Measurements from ENCODE around the gene TAS2R16.

The TAS2R16 gene, protein sequence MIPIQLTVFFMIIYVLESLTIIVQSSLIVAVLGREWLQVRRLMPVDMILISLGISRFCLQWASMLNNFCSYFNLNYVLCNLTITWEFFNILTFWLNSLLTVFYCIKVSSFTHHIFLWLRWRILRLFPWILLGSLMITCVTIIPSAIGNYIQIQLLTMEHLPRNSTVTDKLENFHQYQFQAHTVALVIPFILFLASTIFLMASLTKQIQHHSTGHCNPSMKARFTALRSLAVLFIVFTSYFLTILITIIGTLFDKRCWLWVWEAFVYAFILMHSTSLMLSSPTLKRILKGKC
- total RNA-seq: 0 reads per million in 3 donors

DNA sequence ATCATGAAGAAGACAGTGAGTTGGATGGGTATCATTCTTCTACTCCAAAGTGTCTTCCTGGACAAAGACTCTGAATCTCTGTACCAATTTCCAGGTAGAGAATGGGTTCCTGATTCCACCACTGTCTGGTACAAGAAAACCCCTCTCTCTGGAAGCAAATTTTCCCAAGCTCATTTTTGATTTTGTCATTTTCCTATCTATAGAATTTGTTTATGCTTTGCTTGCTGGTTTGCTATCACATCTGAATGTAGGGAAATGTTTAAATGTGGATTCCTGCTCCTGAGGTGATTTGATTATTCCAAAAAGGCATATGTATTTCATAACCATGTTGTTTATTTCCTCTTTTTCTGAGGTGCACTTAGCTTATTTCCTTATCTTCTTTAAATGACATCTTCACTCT lies at the start of gene TAS2R16:
TSS of gene TAS2R16 (minus strand) at position 101 of the 400 bp plus-strand sequence. CDS start at position 35, 66 bp downstream.
- DNase-seq: no peak
- Histone ChIP-seq H3K27ac (ENCODE audit: insufficient read depth, low read length, poor library complexity, severe bottlenecking) (no peak within 1 kb of the TSS), H3K36me3 (ENCODE audit: control insufficient read depth, insufficient read depth, low read length) (no peaks in the 10 kb centered on the region), H3K4me1 (ENCODE audit: control insufficient read depth, insufficient read depth, low read length, poor library complexity, severe bottlenecking) (no peaks in the 10 kb centered on the region), H3K4me3 (ENCODE audit: insufficient read depth, low read depth, low read length, poor library complexity, severe bottlenecking) (no peak within 1 kb of the TSS), H3K27me3 (replicated peaks; ENCODE audit: control insufficient read depth, insufficient read depth, low read length, poor library complexity, severe bottlenecking) (no peaks in the 10 kb centered on the region), H3K9me3 (ENCODE audit: control insufficient read depth, low read length) (no peaks in the 10 kb centered on the region)

DNA sequence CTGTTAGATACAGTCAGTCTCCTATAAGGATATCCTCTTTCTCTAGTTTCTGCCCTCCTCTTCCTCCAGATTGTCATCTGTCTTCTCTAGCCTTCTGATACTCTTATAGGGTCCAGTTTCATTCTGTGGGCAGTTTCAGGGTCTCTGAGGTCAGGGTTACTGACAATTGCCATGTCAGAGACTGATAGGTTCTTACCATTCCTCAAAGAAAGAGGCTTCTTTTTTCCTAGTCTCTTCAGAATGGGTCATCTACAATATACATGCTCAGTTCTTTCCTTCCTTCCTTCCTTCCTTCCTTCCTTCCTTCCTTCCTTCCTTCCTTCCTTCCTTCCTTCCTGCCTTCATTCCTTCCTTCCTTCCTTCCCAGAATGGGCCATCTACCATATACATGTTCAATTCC lies 48.1 kb upstream of the TAS2R16 start:
- H3K36me3 ChIP-seq (ENCODE audit: control insufficient read depth, insufficient read depth, low read length): no peaks in the 10 kb centered on the region
- no peaks in the 10 kb centered on the region for H3K4me1 ChIP-seq (ENCODE audit: control insufficient read depth, insufficient read depth, low read length, poor library complexity, severe bottlenecking)
- no peak overlapping the region for H3K27ac ChIP-seq (ENCODE audit: insufficient read depth, low read length, poor library complexity, severe bottlenecking)
- DNase-seq: no peak
- no peak overlapping the region for H3K4me3 ChIP-seq (ENCODE audit: insufficient read depth, low read depth, low read length, poor library complexity, severe bottlenecking)
- no peaks in the 10 kb centered on the region for H3K27me3 ChIP-seq (replicated peaks; ENCODE audit: control insufficient read depth, insufficient read depth, low read length, poor library complexity, severe bottlenecking)
- no peaks in the 10 kb centered on the region for H3K9me3 ChIP-seq (ENCODE audit: control insufficient read depth, low read length)

DNA sequence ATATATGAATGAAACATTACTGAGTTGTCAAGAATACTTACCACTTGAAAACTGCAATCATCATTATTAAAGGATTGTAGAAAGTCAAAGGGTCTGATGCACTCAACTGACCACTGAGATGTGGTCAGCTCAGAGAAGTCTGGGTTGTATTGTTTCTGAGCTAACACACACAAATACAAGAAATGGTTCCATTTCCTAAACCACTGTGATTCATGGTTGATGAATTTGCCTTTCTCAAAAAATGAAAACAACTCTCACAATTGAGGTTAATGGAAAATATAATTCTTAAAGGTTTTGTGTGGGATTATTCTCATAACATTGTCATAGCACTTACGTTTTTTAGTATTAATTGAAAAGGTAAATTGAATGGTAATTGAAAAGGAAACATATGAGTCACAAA lies 45.6 kb upstream of the TAS2R16 start:
- Histone ChIP-seq H3K27ac (ENCODE audit: insufficient read depth, low read length, poor library complexity, severe bottlenecking) (no peak overlapping the region), H3K4me3 (ENCODE audit: insufficient read depth, low read depth, low read length, poor library complexity, severe bottlenecking) (no peak overlapping the region), H3K27me3 (replicated peaks; ENCODE audit: control insufficient read depth, insufficient read depth, low read length, poor library complexity, severe bottlenecking) (no peaks in the 10 kb centered on the region), H3K4me1 (ENCODE audit: control insufficient read depth, insufficient read depth, low read length, poor library complexity, severe bottlenecking) (no peaks in the 10 kb centered on the region), H3K9me3 (ENCODE audit: control insufficient read depth, low read length) (no peaks in the 10 kb centered on the region), H3K36me3 (ENCODE audit: control insufficient read depth, insufficient read depth, low read length) (no peaks in the 10 kb centered on the region)
- DNase-seq: no peak

DNA sequence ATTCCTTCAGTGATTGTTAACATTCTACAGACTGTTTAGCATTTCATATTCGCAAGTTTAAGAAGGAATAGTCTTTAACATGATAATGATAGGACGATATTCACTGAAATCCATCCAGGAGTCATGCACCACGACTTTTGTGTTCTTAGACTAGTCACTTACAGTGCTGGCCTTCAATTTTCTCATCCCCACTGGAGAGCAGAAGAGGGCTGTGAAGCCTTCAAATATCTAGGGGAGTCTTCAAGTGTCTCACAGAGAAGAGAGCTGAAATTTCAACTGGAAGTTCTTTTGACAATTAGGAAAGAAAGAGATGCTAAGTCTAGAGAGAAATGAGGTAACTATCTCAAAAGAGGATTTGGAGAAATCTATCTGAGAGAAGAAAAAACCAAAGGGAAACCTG lies 43.8 kb upstream of the TAS2R16 start:
- no peaks in the 10 kb centered on the region for H3K4me1 ChIP-seq (ENCODE audit: control insufficient read depth, insufficient read depth, low read length, poor library complexity, severe bottlenecking)
- H3K4me3 ChIP-seq (ENCODE audit: insufficient read depth, low read depth, low read length, poor library complexity, severe bottlenecking): no peak overlapping the region
- H3K36me3 ChIP-seq (ENCODE audit: control insufficient read depth, insufficient read depth, low read length): no peaks in the 10 kb centered on the region
- no peak for DNase-seq
- no peaks in the 10 kb centered on the region for H3K27me3 ChIP-seq (replicated peaks; ENCODE audit: control insufficient read depth, insufficient read depth, low read length, poor library complexity, severe bottlenecking)
- H3K9me3 ChIP-seq (ENCODE audit: control insufficient read depth, low read length): no peaks in the 10 kb centered on the region
- no peak overlapping the region for H3K27ac ChIP-seq (ENCODE audit: insufficient read depth, low read length, poor library complexity, severe bottlenecking)

DNA sequence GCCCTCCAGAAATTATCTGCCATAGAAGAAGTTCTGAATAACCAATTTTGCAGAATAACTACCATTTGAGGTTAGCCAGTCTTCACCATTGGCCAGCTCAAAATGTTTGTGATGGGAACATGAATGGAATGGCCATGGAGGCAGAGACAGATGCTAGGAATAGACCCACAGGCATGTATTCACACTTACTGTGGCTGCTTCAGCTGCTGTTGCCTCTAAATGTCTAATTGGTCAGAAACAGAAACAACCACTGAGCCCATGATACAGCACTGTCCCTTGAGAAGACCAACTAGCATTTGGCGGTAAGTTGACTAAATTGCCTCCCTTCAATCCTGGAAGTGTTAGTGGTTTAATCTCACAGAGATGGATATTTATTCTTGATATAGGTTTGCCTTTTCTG lies 38.6 kb upstream of the TAS2R16 start:
- H3K9me3 ChIP-seq (ENCODE audit: control insufficient read depth, low read length): no peaks in the 10 kb centered on the region
- no peak for DNase-seq
- H3K4me1 ChIP-seq (ENCODE audit: control insufficient read depth, insufficient read depth, low read length, poor library complexity, severe bottlenecking): no peaks in the 10 kb centered on the region
- H3K4me3 ChIP-seq (ENCODE audit: insufficient read depth, low read depth, low read length, poor library complexity, severe bottlenecking): no peak overlapping the region
- no peaks in the 10 kb centered on the region for H3K36me3 ChIP-seq (ENCODE audit: control insufficient read depth, insufficient read depth, low read length)
- H3K27me3 ChIP-seq (replicated peaks; ENCODE audit: control insufficient read depth, insufficient read depth, low read length, poor library complexity, severe bottlenecking): no peaks in the 10 kb centered on the region
- H3K27ac ChIP-seq (ENCODE audit: insufficient read depth, low read length, poor library complexity, severe bottlenecking): no peak overlapping the region

DNA sequence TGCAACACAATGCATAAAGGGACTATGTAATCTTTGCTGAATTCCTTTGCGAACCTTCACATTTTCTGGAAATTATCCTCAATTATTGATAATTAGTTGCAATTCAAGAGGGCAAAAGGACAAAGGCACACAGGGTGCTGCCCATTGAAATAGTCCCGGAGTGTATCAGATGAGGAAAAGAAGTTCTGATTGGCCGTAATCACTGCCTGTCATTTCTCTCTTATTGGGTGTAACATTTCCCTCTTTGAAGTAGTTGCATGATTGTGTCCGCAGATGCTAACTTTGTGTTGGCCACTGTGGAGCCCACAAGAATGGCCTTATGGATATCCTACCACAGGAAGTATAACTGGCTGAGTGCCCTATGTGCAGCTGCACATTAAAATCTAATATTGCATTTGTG lies 35.1 kb upstream of the TAS2R16 start:
- H3K4me3 ChIP-seq (ENCODE audit: insufficient read depth, low read depth, low read length, poor library complexity, severe bottlenecking): no peak overlapping the region
- no peak for DNase-seq
- no peaks in the 10 kb centered on the region for H3K36me3 ChIP-seq (ENCODE audit: control insufficient read depth, insufficient read depth, low read length)
- H3K4me1 ChIP-seq (ENCODE audit: control insufficient read depth, insufficient read depth, low read length, poor library complexity, severe bottlenecking): no peaks in the 10 kb centered on the region
- no peaks in the 10 kb centered on the region for H3K9me3 ChIP-seq (ENCODE audit: control insufficient read depth, low read length)
- H3K27me3 ChIP-seq (replicated peaks; ENCODE audit: control insufficient read depth, insufficient read depth, low read length, poor library complexity, severe bottlenecking): no peaks in the 10 kb centered on the region
- no peak overlapping the region for H3K27ac ChIP-seq (ENCODE audit: insufficient read depth, low read length, poor library complexity, severe bottlenecking)

DNA sequence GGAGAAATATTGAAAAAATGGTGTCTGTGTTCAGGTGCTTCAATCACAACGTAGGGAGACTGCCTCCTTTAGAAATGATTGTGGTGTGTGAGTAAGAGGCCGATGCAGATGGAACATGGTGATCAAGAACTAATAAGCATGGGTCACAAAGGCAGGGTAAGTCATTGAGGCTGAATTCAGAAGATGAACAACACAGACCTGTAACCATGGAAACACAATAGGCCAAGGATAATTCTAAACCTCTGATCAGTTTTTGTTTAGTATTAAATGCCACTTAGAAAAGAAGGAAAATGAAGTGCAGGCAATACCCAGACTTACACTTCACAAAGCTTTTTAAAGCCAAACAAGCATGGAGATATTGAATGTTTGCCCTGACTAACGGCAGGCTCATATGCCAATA lies 32.8 kb upstream of the TAS2R16 start:
- no peak overlapping the region for H3K27ac ChIP-seq (ENCODE audit: insufficient read depth, low read length, poor library complexity, severe bottlenecking)
- no peaks in the 10 kb centered on the region for H3K4me1 ChIP-seq (ENCODE audit: control insufficient read depth, insufficient read depth, low read length, poor library complexity, severe bottlenecking)
- DNase-seq: no peak
- H3K9me3 ChIP-seq (ENCODE audit: control insufficient read depth, low read length): no peaks in the 10 kb centered on the region
- no peak overlapping the region for H3K4me3 ChIP-seq (ENCODE audit: insufficient read depth, low read depth, low read length, poor library complexity, severe bottlenecking)
- no peaks in the 10 kb centered on the region for H3K27me3 ChIP-seq (replicated peaks; ENCODE audit: control insufficient read depth, insufficient read depth, low read length, poor library complexity, severe bottlenecking)
- no peaks in the 10 kb centered on the region for H3K36me3 ChIP-seq (ENCODE audit: control insufficient read depth, insufficient read depth, low read length)

DNA sequence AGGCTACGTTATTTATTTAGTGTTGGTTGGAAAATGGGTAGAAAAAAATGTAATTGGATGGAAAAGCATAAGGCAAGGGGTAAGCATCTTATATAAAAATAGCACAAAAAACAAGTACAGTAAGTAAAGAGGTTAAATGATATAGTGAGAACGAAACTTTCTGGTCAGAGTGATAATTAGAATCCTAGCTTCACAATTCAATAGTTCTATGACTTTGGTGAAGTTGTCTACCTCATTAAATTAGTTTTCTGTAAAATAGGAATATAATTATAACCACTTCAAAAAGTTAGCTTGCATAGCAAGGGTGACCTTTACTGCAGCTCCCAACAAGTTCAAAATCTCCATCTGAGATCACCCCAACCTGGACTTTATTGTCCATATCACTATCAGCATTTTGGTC lies 30.8 kb upstream of the TAS2R16 start:
- H3K27ac ChIP-seq (ENCODE audit: insufficient read depth, low read length, poor library complexity, severe bottlenecking): no peak overlapping the region
- H3K4me1 ChIP-seq (ENCODE audit: control insufficient read depth, insufficient read depth, low read length, poor library complexity, severe bottlenecking): no peaks in the 10 kb centered on the region
- DNase-seq: no peak
- no peaks in the 10 kb centered on the region for H3K27me3 ChIP-seq (replicated peaks; ENCODE audit: control insufficient read depth, insufficient read depth, low read length, poor library complexity, severe bottlenecking)
- no peak overlapping the region for H3K4me3 ChIP-seq (ENCODE audit: insufficient read depth, low read depth, low read length, poor library complexity, severe bottlenecking)
- no peaks in the 10 kb centered on the region for H3K36me3 ChIP-seq (ENCODE audit: control insufficient read depth, insufficient read depth, low read length)
- no peaks in the 10 kb centered on the region for H3K9me3 ChIP-seq (ENCODE audit: control insufficient read depth, low read length)

DNA sequence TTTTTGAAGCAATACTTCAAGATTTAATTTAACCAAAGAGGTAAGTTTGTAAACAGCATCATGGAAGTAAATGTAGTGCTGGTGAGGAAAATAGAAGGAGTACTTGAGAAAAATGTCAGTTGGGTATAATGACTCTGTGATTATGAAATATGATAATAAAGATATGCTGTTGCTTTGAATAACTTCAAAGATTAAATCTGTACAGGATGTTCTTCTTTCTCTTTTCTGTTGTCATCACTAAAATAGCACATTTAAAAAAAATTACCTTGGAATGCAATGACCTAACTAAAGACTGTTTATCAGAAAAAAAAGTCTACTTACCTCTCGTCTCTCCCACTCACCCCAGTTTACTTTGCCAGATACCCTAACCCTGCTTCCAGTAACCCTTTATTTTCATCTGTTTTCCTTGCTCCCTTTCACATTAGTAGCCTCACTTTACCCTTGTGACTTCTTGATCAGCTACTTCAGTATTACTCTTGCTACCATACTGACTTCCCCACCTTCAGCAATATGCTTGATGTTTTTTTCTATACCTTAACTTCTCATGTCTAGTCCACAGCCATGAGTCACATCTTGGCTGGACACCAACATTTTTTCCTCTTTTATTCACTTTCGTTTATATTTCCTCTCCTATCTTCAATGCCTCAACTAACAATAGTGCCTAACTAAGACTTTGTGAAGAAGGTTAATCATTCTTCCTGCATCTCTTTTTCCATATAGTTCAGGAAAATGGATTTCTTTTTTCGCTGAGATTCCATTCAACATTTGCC lies 29.7 kb upstream of the TAS2R16 start:
- DNase-seq: no peak
- Histone ChIP-seq H3K36me3 (ENCODE audit: control insufficient read depth, insufficient read depth, low read length) (no peaks in the 10 kb centered on the region), H3K27me3 (replicated peaks; ENCODE audit: control insufficient read depth, insufficient read depth, low read length, poor library complexity, severe bottlenecking) (no peaks in the 10 kb centered on the region), H3K27ac (ENCODE audit: insufficient read depth, low read length, poor library complexity, severe bottlenecking) (no peak overlapping the region), H3K4me1 (ENCODE audit: control insufficient read depth, insufficient read depth, low read length, poor library complexity, severe bottlenecking) (no peaks in the 10 kb centered on the region), H3K4me3 (ENCODE audit: insufficient read depth, low read depth, low read length, poor library complexity, severe bottlenecking) (no peak overlapping the region), H3K9me3 (ENCODE audit: control insufficient read depth, low read length) (no peaks in the 10 kb centered on the region)

DNA sequence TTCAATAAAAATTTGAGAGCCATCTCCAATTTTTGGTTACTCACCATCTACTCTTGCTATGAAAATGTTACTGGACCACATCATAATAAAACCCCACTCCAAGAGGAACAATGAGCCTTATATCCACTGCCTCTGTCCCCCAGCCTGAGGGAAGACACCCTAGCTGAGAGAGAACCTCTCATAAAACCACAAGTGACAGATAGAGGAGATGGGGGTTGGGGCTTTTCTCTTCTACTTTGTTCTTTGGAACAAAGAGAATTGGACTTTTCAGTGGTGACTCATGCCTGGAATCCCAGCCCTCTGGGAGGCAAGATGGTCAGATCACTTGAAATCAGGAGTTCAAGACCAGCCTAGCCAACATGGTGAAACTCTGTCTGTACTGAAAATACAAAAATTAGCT lies 27.6 kb upstream of the TAS2R16 start:
- H3K9me3 ChIP-seq (ENCODE audit: control insufficient read depth, low read length): no peaks in the 10 kb centered on the region
- no peak for DNase-seq
- no peak overlapping the region for H3K27ac ChIP-seq (ENCODE audit: insufficient read depth, low read length, poor library complexity, severe bottlenecking)
- no peaks in the 10 kb centered on the region for H3K4me1 ChIP-seq (ENCODE audit: control insufficient read depth, insufficient read depth, low read length, poor library complexity, severe bottlenecking)
- H3K36me3 ChIP-seq (ENCODE audit: control insufficient read depth, insufficient read depth, low read length): no peaks in the 10 kb centered on the region
- H3K4me3 ChIP-seq (ENCODE audit: insufficient read depth, low read depth, low read length, poor library complexity, severe bottlenecking): no peak overlapping the region
- no peaks in the 10 kb centered on the region for H3K27me3 ChIP-seq (replicated peaks; ENCODE audit: control insufficient read depth, insufficient read depth, low read length, poor library complexity, severe bottlenecking)
